ENCODE measurements around the gene GPR155.

DNA sequence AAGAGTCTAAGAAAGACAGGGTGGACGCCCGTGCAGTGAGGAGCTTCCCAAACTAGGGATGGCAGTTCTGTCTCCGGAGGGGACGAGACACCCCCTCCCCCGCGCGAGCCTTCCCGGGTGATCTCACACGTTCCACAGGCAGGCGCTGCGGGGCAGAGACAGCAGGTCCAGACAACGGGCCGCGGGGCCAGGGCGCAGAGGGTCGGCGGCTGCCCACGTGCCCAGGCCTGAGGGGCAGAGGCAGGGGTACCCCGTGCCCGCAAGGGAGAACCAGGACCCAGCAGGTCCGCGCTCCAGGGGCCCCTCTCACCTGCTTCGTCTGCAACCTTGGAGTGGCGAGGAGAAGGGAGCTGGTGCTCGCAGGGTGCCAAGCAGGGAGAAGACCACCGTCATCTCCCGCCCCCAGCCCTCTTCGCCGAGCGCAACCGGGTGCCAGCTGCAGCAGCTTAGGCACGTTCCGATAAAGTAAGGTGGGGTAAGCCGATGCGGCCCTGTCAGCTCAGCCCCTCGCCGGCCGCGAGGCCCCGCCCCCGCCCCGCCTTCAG lies at the start of gene GPR155:
- TF ChIP-seq, protein P1, sequence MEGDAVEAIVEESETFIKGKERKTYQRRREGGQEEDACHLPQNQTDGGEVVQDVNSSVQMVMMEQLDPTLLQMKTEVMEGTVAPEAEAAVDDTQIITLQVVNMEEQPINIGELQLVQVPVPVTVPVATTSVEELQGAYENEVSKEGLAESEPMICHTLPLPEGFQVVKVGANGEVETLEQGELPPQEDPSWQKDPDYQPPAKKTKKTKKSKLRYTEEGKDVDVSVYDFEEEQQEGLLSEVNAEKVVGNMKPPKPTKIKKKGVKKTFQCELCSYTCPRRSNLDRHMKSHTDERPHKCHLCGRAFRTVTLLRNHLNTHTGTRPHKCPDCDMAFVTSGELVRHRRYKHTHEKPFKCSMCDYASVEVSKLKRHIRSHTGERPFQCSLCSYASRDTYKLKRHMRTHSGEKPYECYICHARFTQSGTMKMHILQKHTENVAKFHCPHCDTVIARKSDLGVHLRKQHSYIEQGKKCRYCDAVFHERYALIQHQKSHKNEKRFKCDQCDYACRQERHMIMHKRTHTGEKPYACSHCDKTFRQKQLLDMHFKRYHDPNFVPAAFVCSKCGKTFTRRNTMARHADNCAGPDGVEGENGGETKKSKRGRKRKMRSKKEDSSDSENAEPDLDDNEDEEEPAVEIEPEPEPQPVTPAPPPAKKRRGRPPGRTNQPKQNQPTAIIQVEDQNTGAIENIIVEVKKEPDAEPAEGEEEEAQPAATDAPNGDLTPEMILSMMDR (conservative IDR thresholded peaks at IDR 0.05; ENCODE audit: low read depth in 2 of 2): no peak
- no peak for TF ChIP-seq EZH2 (IDR thresholded peaks at IDR 0.05; ENCODE audit: low read depth, unreplicated experiment)
- TF ChIP-seq POLR2AphosphoS5 (IDR thresholded peaks at IDR 0.05; ENCODE audit: low read depth): no peak
- no peak for TF ChIP-seq EZH2phosphoT487 (IDR thresholded peaks at IDR 0.05; ENCODE audit: unreplicated experiment)
